ENCODE measurements around the gene PELI2. TPM values are rescaled to one million over a fixed set of nuclear protein-coding genes. Genes with fewer than 3 reads are reported as not detected.

PELI2 gene
- total RNA-seq, 1 experiment from 2014 or later = 2.0 TPM

- POLR2A ChIA-PET = no interaction called here
- Histone ChIP-seq H3K9me2 (ENCODE audit: insufficient read depth) (no peaks in the 10 kb centered on the region), H3K4me2 (ENCODE audit: low read length) (no peak overlapping the region), H3K79me2 (ENCODE audit: insufficient read depth, low read length) (no peaks in the 10 kb centered on the region), H3K9me3 (ENCODE audit: control insufficient read depth in 1 of 2, insufficient read depth in 1 of 2, low read depth in 1 of 2, low read length in 2 of 2) (no peaks in the 10 kb centered on the region), H3K4me1 (ENCODE audit: control insufficient read depth in 1 of 2, insufficient read depth in 2 of 2, low read length in 2 of 2) (no peaks in the 10 kb centered on the region), H3K27me3 (ENCODE audit: insufficient read depth, low read length) (peaks cover 83% of the 10 kb centered on the region), H2AFZ (ENCODE audit: low read depth, low read length, poor library complexity, severe bottlenecking) (no peak overlapping the region), H4K20me1 (ENCODE audit: insufficient read depth) (no peaks in the 10 kb centered on the region), H3K36me3 (ENCODE audit: control insufficient read depth in 1 of 2, insufficient read depth in 2 of 2, low read length in 2 of 2) (no peaks in the 10 kb centered on the region), H3K9ac (ENCODE audit: low read length) (no peak overlapping the region), H3K4me3 (replicated peaks in 1 of 2; ENCODE audit: low read depth in 1 of 2, low read length in 2 of 2) (no peak overlapping the region), H3K27ac (ENCODE audit: low read depth, low read length) (no peak overlapping the region)
- intact Hi-C loops (cut with micrococcal nuclease) = no loop called here
- no peak for DNase-seq (ENCODE audit: low read depth, low spot score)
- ATAC-seq = no peak
- RAD21 ChIA-PET (ENCODE audit: low non-redundant PET in 1 of 2, low total read pairs in 2 of 2, uncharacterized antibody in 2 of 2, unreplicated experiment in 2 of 2) = no interaction called here
- no peak for TF ChIP-seq EZH2 (IDR thresholded peaks at IDR 0.05)
- no peak for TF ChIP-seq CTCF (IDR thresholded peaks at IDR 0.05 in 2 of 3, conservative IDR thresholded peaks at IDR 0.05 in 1 of 3; ENCODE audit: borderline replicate concordance in 1 of 3, insufficient read depth in 1 of 3, low read depth in 2 of 3, low read length in 2 of 3)
- TF ChIP-seq MAX (IDR thresholded peaks at IDR 0.05) = no peak
- no peak for TF ChIP-seq EGR1 (IDR thresholded peaks at IDR 0.05; ENCODE audit: low read depth)
- TF ChIP-seq EZH2phosphoT487 (IDR thresholded peaks at IDR 0.05; ENCODE audit: borderline replicate concordance) = no peak
- no peak for TF ChIP-seq ZFX (IDR thresholded peaks at IDR 0.05)
- no peak for TF ChIP-seq JUND (IDR thresholded peaks at IDR 0.05)
- no peak for TF ChIP-seq RAD21 (IDR thresholded peaks at IDR 0.05; ENCODE audit: low read depth)
- no peak for TF ChIP-seq SIN3A (IDR thresholded peaks at IDR 0.05; ENCODE audit: low read depth)
- no peak for TF ChIP-seq REST (IDR thresholded peaks at IDR 0.05; ENCODE audit: low read depth)
- TF ChIP-seq TCF7L2 (IDR thresholded peaks at IDR 0.05; ENCODE audit: borderline replicate concordance, extremely low read depth, insufficient read depth, insufficient read length) = no peak
- TF ChIP-seq POLR2A (IDR thresholded peaks at IDR 0.05; ENCODE audit: borderline replicate concordance, extremely low read depth, insufficient read depth, insufficient read length) = no peak
- CTCF ChIA-PET = no interaction called here
- BruUV-seq (replicated peaks) = no TSS peak
Observed at GRCh38 chr14:56137453-56137807, 19.2 kb downstream of the PELI2 start.
